Measurements from ENCODE around the gene AMOTL2.

The AMOTL2 gene

GRCh38 chr3:134313847-134314587 is 60.2 kb downstream of the AMOTL2 start:
- H3K27me3 Mint-ChIP-seq: peaks cover 64% of the 10 kb centered on the region
- H3K27ac Mint-ChIP-seq: no peak overlapping the region
- DNase-seq (no peak), ATAC-seq (no peak)
- H3K9me3 Mint-ChIP-seq: no peaks in the 10 kb centered on the region
- no peak overlapping the region for H3K4me3 Mint-ChIP-seq
- peaks cover 7% of the 10 kb centered on the region for H3K4me1 Mint-ChIP-seq

- no peak overlapping the region for H3K27ac Mint-ChIP-seq
- no peaks in the 10 kb centered on the region for H3K9me3 Mint-ChIP-seq
- H3K27me3 Mint-ChIP-seq: peaks cover 73% of the 10 kb centered on the region
- DNase-seq: no peak
- H3K4me3 Mint-ChIP-seq: peak overlapping the region; percentile 54 to 69
- ATAC-seq: peak; percentile 35
- H3K4me1 Mint-ChIP-seq: peaks cover 11% of the 10 kb centered on the region
These were observed 61.1 kb downstream of the AMOTL2 start for GRCh38 chr3:134312873-134313846.

GRCh38 chr3:134312072-134312872 is 62.0 kb downstream of the AMOTL2 start:
- Mint-ChIP-seq H3K27me3 (peaks cover 81% of the 10 kb centered on the region), H3K9me3 (no peaks in the 10 kb centered on the region), H3K4me1 (peaks cover 13% of the 10 kb centered on the region), H3K4me3 (peak overlapping the region in 1 of 2 donors; percentile 69), H3K27ac (peak overlapping the region in 1 of 2 donors; percentile 40)
- ATAC-seq (peak; percentile 22), DNase-seq (no peak)

GRCh38 chr3:134311693-134312071 is 62.6 kb downstream of the AMOTL2 start:
- peaks cover 13% of the 10 kb centered on the region for H3K4me1 Mint-ChIP-seq
- peaks cover 87% of the 10 kb centered on the region for H3K27me3 Mint-ChIP-seq
- H3K9me3 Mint-ChIP-seq: no peaks in the 10 kb centered on the region
- DNase-seq (no peak), ATAC-seq (no peak)
- peak overlapping the region in 1 of 2 donors; percentile 40 for H3K27ac Mint-ChIP-seq
- no peak overlapping the region for H3K4me3 Mint-ChIP-seq

GRCh38 chr3:134311265-134311664 is 63.0 kb downstream of the AMOTL2 start:
- ATAC-seq (no peak), DNase-seq (no peak)
- peaks cover 13% of the 10 kb centered on the region for H3K4me1 Mint-ChIP-seq
- peaks cover 92% of the 10 kb centered on the region for H3K27me3 Mint-ChIP-seq
- no peak overlapping the region for H3K4me3 Mint-ChIP-seq
- H3K27ac Mint-ChIP-seq: no peak overlapping the region
- no peaks in the 10 kb centered on the region for H3K9me3 Mint-ChIP-seq

- Mint-ChIP-seq H3K9me3 (no peaks in the 10 kb centered on the region), H3K27ac (no peak overlapping the region), H3K27me3 (peaks cover 92% of the 10 kb centered on the region), H3K4me1 (peaks cover 13% of the 10 kb centered on the region), H3K4me3 (no peak overlapping the region)
- no peak for DNase-seq
- no peak for ATAC-seq
These were observed 64.1 kb downstream of the AMOTL2 start for GRCh38 chr3:134309987-134310700.

GRCh38 chr3:134308350-134308891 is 65.8 kb downstream of the AMOTL2 start:
- Mint-ChIP-seq H3K4me3 (peak overlapping the region in 1 of 2 donors; percentile 21), H3K27ac (no peak overlapping the region)

GRCh38 chr3:134307425-134307824 is 66.8 kb downstream of the AMOTL2 start:
- Mint-ChIP-seq H3K27me3 (peaks cover 82% of the 10 kb centered on the region), H3K9me3 (no peaks in the 10 kb centered on the region)

More at GRCh38 chr3:134308350-134308891, 65.8 kb downstream of the AMOTL2 start:
- ATAC-seq (peak; percentile 68), DNase-seq (peak; percentile 61 to 68)
- Mint-ChIP-seq H3K4me1 (peaks cover 13% of the 10 kb centered on the region), H3K27me3 (peaks cover 92% of the 10 kb centered on the region), H3K9me3 (no peaks in the 10 kb centered on the region)

GRCh38 chr3:134306320-134306719 is 67.9 kb downstream of the AMOTL2 start:
- ATAC-seq: no peak
- no peak for DNase-seq
- H3K4me1 Mint-ChIP-seq: peaks cover 6% of the 10 kb centered on the region
- H3K9me3 Mint-ChIP-seq: no peaks in the 10 kb centered on the region
- peaks cover 71% of the 10 kb centered on the region for H3K27me3 Mint-ChIP-seq
- no peak overlapping the region for H3K27ac Mint-ChIP-seq
- H3K4me3 Mint-ChIP-seq: no peak overlapping the region

More at GRCh38 chr3:134307425-134307824, 66.8 kb downstream of the AMOTL2 start:
- ATAC-seq: no peak
- no peak for DNase-seq
- Mint-ChIP-seq H3K4me1 (peaks cover 6% of the 10 kb centered on the region), H3K4me3 (no peak overlapping the region), H3K27ac (no peak overlapping the region)
